Measurements from ENCODE around the gene LYPD6B. TPM values are rescaled to one million over a fixed set of nuclear protein-coding genes. Genes with fewer than 3 reads are reported as not detected.
A peak's percentile ranks its signal among the peaks of the same experiment; 100 is the strongest.

The LYPD6B gene
- total RNA-seq, 1 donor from 2014 or later, result 23.7 TPM

GRCh38 chr2:149160701-149161217, 122.3 kb downstream of the LYPD6B start:
- Mint-ChIP-seq H3K36me3 (peaks cover 8% of the 10 kb centered on the region), H3K27me3 (no peaks in the 10 kb centered on the region), H3K4me3 (no peak overlapping the region), H3K27ac (peak overlapping the region; percentile 35), H3K9me3 (no peaks in the 10 kb centered on the region), H3K4me1 (ENCODE audit: unreplicated experiment) (peaks cover 39% of the 10 kb centered on the region)
- TF ChIP-seq CTCF (conservative IDR thresholded peaks at IDR 0.05), result no peak
- DNase-seq (ENCODE audit: extremely low spot score, unreplicated experiment), result no peak

- TF ChIP-seq CTCF (conservative IDR thresholded peaks at IDR 0.05), result no peak
- peak overlapping the region; percentile 33 for H3K27ac Mint-ChIP-seq
- no peaks in the 10 kb centered on the region for H3K27me3 Mint-ChIP-seq
- peaks cover 6% of the 10 kb centered on the region for H3K36me3 Mint-ChIP-seq
- no peak overlapping the region for H3K4me3 Mint-ChIP-seq
- DNase-seq (ENCODE audit: extremely low spot score, unreplicated experiment), result no peak
- no peaks in the 10 kb centered on the region for H3K9me3 Mint-ChIP-seq
- H3K4me1 Mint-ChIP-seq (ENCODE audit: unreplicated experiment), result peaks cover 33% of the 10 kb centered on the region
These were observed 123.2 kb downstream of the LYPD6B start for GRCh38 chr2:149161481-149162225.

GRCh38 chr2:149164296-149164695, 125.8 kb downstream of the LYPD6B start:
- TF ChIP-seq CTCF (conservative IDR thresholded peaks at IDR 0.05), result no peak
- H3K27ac Mint-ChIP-seq, result no peak overlapping the region
- H3K27me3 Mint-ChIP-seq, result no peaks in the 10 kb centered on the region
- DNase-seq (ENCODE audit: extremely low spot score, unreplicated experiment), result no peak
- H3K4me1 Mint-ChIP-seq (ENCODE audit: unreplicated experiment), result peaks cover 45% of the 10 kb centered on the region
- H3K9me3 Mint-ChIP-seq, result no peaks in the 10 kb centered on the region
- no peak overlapping the region for H3K4me3 Mint-ChIP-seq
- H3K36me3 Mint-ChIP-seq, result peaks cover 5% of the 10 kb centered on the region

- DNase-seq (ENCODE audit: extremely low spot score, unreplicated experiment), result no peak
- Mint-ChIP-seq H3K27me3 (no peaks in the 10 kb centered on the region), H3K4me1 (ENCODE audit: unreplicated experiment) (peaks cover 48% of the 10 kb centered on the region), H3K27ac (no peak overlapping the region), H3K36me3 (peaks cover 5% of the 10 kb centered on the region), H3K4me3 (no peak overlapping the region), H3K9me3 (no peaks in the 10 kb centered on the region)
- no peak for TF ChIP-seq CTCF (conservative IDR thresholded peaks at IDR 0.05)
These were observed 126.3 kb downstream of the LYPD6B start for GRCh38 chr2:149164827-149165226.

- H3K27me3 Mint-ChIP-seq, result no peaks in the 10 kb centered on the region
- H3K9me3 Mint-ChIP-seq, result no peaks in the 10 kb centered on the region
- peaks cover 5% of the 10 kb centered on the region for H3K36me3 Mint-ChIP-seq
- peak overlapping the region; percentile 8 for H3K4me3 Mint-ChIP-seq
- no peak for DNase-seq (ENCODE audit: extremely low spot score, unreplicated experiment)
- peak overlapping the region; percentile 14 for H3K27ac Mint-ChIP-seq
- TF ChIP-seq CTCF (conservative IDR thresholded peaks at IDR 0.05), result no peak
- H3K4me1 Mint-ChIP-seq (ENCODE audit: unreplicated experiment), result peaks cover 37% of the 10 kb centered on the region
These were observed 128.7 kb downstream of the LYPD6B start for GRCh38 chr2:149167001-149167780.
